BE2C (cell line): Measurements from ENCODE around the gene TMED9.

Experiments
- DNase-seq: peaks from one replicate; pipeline ENCODE4 v3.0.0-alpha.2; 2020
- H3K27me3 ChIP-seq: fragments of 250-450 bp; sonication (Bioruptor Pico); 2 replicates; pipeline ENCODE4 v1.5.1; 2020; ENCODE audit warnings: mild to moderate bottlenecking
- H3K36me3 ChIP-seq: fragments of 250-450 bp; sonication (Bioruptor Pico); 2 replicates; pipeline ENCODE4 v1.5.1; 2020; ENCODE audit warnings: mild to moderate bottlenecking
- H3K4me1 ChIP-seq: fragments of 250-450 bp; sonication (Bioruptor Pico); 2 replicates; pipeline ENCODE4 v1.5.1; 2020
- H3K4me3 ChIP-seq: 2 replicates; pipeline ENCODE4 v1.5.1; 2011; ENCODE audit warnings: low read depth, low read length
- H3K9me3 ChIP-seq: fragments of 250-450 bp; sonication (Bioruptor Pico); 2 replicates; pipeline ENCODE4 v1.5.1; 2020
- TF ChIP-seq, protein P1 (sequence below): IDR thresholded peaks from 2 replicates; pipeline ENCODE4 v1.5.1; 2012; ENCODE audit warnings: mild to moderate bottlenecking, low read depth, low read length

The TMED9 gene

DNA sequence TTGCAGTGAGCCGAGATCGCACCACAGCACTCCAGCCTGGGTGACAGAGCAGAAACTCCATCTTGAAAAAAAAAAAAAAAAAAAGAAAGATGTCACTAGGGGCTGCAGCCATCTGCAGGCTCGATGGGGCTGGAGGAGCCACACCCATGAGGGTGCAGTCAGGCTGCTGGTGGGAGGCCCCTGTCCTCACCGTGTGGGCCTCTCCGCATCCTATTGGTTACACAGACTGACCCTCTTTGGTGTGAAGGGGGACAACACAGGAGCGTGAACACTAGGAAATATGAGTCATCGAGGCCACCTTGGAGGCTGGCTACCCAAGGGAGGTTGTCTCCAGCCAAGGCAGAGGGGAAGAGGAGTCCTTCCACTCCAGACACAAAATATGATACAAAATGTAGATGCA, 23.7 kb upstream of the TMED9 start:
- Histone ChIP-seq H3K36me3 (no peaks in the 10 kb centered on the region), H3K9me3 (no peaks in the 10 kb centered on the region), H3K4me3 (no peak overlapping the region), H3K27me3 (0 out of 2 replicates have a peak, but pooled peaks cover 5% of the 10 kb centered on the region), H3K4me1 (no peaks in the 10 kb centered on the region)
- TF ChIP-seq, protein P1, sequence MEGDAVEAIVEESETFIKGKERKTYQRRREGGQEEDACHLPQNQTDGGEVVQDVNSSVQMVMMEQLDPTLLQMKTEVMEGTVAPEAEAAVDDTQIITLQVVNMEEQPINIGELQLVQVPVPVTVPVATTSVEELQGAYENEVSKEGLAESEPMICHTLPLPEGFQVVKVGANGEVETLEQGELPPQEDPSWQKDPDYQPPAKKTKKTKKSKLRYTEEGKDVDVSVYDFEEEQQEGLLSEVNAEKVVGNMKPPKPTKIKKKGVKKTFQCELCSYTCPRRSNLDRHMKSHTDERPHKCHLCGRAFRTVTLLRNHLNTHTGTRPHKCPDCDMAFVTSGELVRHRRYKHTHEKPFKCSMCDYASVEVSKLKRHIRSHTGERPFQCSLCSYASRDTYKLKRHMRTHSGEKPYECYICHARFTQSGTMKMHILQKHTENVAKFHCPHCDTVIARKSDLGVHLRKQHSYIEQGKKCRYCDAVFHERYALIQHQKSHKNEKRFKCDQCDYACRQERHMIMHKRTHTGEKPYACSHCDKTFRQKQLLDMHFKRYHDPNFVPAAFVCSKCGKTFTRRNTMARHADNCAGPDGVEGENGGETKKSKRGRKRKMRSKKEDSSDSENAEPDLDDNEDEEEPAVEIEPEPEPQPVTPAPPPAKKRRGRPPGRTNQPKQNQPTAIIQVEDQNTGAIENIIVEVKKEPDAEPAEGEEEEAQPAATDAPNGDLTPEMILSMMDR = no peak
- no peak for DNase-seq

DNA sequence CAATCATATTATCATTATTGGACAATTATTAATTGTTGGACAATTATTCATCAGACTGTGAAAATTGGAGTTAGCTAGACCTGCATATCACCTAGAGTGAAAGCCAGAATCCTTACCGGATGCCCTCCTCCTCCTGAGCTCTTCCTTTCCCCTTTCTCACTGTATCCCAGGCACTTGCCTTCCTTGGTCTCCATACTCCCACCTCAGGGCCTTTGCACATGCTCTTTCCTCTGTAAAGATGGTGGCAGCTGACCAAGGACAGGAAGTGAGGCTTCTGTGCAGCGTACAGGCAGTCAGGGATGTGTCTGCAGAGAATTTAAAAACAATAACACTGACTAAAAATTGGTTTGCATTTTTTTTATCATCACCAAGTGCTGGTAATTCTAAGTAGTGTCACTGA, 22.1 kb upstream of the TMED9 start:
- no peaks in the 10 kb centered on the region for H3K36me3 ChIP-seq
- no peak for DNase-seq
- peaks cover 11% of the 10 kb centered on the region for H3K27me3 ChIP-seq
- H3K4me3 ChIP-seq = no peak overlapping the region
- H3K4me1 ChIP-seq = no peaks in the 10 kb centered on the region
- TF ChIP-seq, protein P1 = no peak
- no peaks in the 10 kb centered on the region for H3K9me3 ChIP-seq

DNA sequence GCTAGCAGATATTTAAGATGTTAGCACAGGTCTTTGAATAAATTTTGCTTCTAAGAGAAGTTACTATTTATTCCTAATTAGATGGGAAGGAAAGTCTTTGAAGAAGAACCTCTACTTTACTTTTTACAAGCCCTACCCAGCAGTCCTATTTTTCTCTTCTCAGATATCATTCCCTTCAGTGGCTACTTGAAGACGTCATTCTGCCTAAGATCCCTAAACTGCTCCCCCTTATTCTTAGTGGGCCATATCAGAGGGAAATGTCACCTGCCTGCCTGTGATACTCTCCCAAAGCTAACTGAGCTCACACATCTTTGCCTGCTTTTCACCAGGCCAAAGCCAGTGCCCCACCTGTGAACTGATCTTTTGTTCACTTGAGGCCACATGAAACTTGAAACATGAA, 16.5 kb upstream of the TMED9 start:
- Histone ChIP-seq H3K4me3 (no peak overlapping the region), H3K36me3 (no peaks in the 10 kb centered on the region), H3K27me3 (peaks cover 26% of the 10 kb centered on the region), H3K4me1 (no peaks in the 10 kb centered on the region), H3K9me3 (no peaks in the 10 kb centered on the region)
- DNase-seq = no peak
- TF ChIP-seq, protein P1 = no peak

DNA sequence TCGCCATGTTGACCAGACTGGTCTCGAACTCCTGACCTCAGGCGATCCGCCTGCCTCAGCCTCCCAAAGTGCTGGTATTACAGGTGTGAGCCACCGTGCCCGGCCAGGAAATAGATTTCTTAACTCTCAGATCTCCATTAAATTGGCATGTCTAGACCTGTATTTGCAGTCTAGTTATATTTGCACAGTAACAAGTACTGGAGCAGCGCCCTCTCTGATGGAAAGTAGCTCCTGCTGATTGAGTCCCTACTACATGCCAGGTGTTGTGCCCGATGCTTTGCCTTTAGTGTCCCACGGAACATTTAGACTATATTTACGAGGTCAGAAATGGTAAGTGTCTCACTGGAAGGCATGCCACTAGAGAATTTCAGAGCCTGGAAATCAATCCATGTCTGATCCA, 15.8 kb upstream of the TMED9 start:
- no peaks in the 10 kb centered on the region for H3K9me3 ChIP-seq
- H3K36me3 ChIP-seq = no peaks in the 10 kb centered on the region
- H3K4me3 ChIP-seq = no peak overlapping the region
- H3K27me3 ChIP-seq = peaks cover 26% of the 10 kb centered on the region
- TF ChIP-seq, protein P1 = no peak
- no peaks in the 10 kb centered on the region for H3K4me1 ChIP-seq
- DNase-seq = no peak

DNA sequence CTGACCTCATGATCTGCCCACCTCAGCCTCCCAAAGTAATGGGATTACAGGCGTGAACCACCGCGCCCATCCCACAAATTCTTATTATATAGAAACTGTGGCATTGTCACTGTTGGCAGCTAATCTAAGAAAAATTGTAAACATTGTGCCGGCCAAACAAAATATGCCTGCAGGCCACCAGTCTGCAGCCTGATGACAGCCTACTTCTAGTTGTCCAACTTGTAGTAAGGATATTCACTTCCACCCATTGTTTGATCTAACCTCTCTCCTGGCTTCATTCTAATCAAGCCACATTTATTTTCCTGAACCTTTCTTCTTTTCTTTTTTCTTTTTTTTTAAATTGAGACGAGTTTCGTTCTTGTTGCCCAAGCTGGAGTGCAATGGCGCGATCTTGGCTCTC, 13.7 kb upstream of the TMED9 start:
- DNase-seq = no peak
- Histone ChIP-seq H3K4me1 (no peaks in the 10 kb centered on the region), H3K27me3 (peaks cover 23% of the 10 kb centered on the region), H3K4me3 (no peak overlapping the region), H3K36me3 (no peaks in the 10 kb centered on the region), H3K9me3 (no peaks in the 10 kb centered on the region)
- TF ChIP-seq, protein P1 = no peak

DNA sequence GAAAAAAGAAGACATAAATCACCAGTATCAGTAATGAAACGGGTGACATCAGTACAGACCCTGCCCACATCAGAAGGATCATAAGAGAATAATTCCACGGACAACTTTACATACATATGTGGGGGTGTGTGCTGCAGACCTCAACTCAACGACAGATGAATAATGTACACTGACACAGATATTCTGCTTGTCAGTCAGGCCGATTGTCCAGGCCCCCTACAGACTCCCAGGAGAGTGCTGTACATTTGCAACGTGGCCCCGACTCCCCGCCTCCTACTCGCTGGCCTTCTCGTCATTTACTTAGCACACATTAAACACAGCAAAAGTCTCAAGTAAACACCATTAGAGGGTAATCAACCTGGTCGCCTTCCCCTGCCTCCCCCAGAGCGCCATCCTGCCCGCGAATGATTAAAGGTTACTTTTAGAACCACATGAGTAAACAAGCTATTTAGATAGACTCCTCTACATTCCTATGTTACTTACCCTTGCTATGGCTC, 3.5 kb upstream of the TMED9 start:
- TF ChIP-seq, protein P1 = no peak
- Histone ChIP-seq H3K4me3 (no peak overlapping the region), H3K4me1 (no peaks in the 10 kb centered on the region), H3K9me3 (no peaks in the 10 kb centered on the region), H3K36me3 (peaks cover 3% of the 10 kb centered on the region), H3K27me3 (peaks cover 32% of the 10 kb centered on the region)
- DNase-seq = no peak
